Loucy (cell line): ENCODE results near the gene EP400.

Source experiments
- H2AFZ ChIP-seq: fragments of 200-600 bp; sonication (generic); 2 replicates; pipeline ENCODE4 v1.6.0; 2016; ENCODE audit warnings: antibody characterized with exemption, mild to moderate bottlenecking, low read length, moderate library complexity
- H3F3A ChIP-seq: fragments of 200-600 bp; 2 replicates; pipeline ENCODE4 v1.6.0; 2016; ENCODE audit warnings: antibody characterized with exemption, low read depth, mild to moderate bottlenecking
- H3K27me3 ChIP-seq: fragments of 200-600 bp; sonication (generic); 2 replicates; pipeline ENCODE4 v1.6.1; 2014; ENCODE audit warnings: low read length, mild to moderate bottlenecking; ENCODE audit not compliant: insufficient read depth, poor library complexity, severe bottlenecking
- H3K36me3 ChIP-seq: fragments of 200-600 bp; sonication (generic); 2 replicates; pipeline ENCODE4 v1.6.1; 2016; ENCODE audit warnings: low read length; ENCODE audit not compliant: insufficient read depth
- H3K4me1 ChIP-seq: fragments of 200-600 bp; sonication (generic); 2 replicates; pipeline ENCODE4 v1.5.1; 2014; ENCODE audit warnings: low read length, mild to moderate bottlenecking; ENCODE audit not compliant: insufficient read depth, poor library complexity, severe bottlenecking
- H3K4me2 ChIP-seq: fragments of 200-600 bp; sonication (generic); 2 replicates; pipeline ENCODE4 v1.6.0; 2014; ENCODE audit warnings: antibody characterized with exemption, low read length, low read depth, mild to moderate bottlenecking; ENCODE audit not compliant: poor library complexity, severe bottlenecking
- H3K4me3 ChIP-seq: fragments of 200-600 bp; sonication (generic); 2 replicates; pipeline ENCODE4 v1.5.1; 2014; ENCODE audit warnings: low read length, mild to moderate bottlenecking, mixed read lengths; ENCODE audit not compliant: poor library complexity, severe bottlenecking
- H3K79me2 ChIP-seq: fragments of 200-600 bp; sonication (generic); 2 replicates; pipeline ENCODE4 v1.6.1; 2014; ENCODE audit warnings: low read length; ENCODE audit not compliant: insufficient read depth
- H3K9ac ChIP-seq: fragments of 200-600 bp; sonication (generic); 2 replicates; pipeline ENCODE4 v1.6.0; 2014; ENCODE audit warnings: mild to moderate bottlenecking, low read depth, low read length, moderate library complexity; ENCODE audit not compliant: poor library complexity, severe bottlenecking
- H3K9me2 ChIP-seq: fragments of 200-600 bp; sonication (generic); replicated peaks from 2 replicates; pipeline ENCODE4 v1.6.1; 2016; ENCODE audit warnings: low read depth, low read length, mixed read lengths
- H3K9me3 ChIP-seq: fragments of 200-600 bp; sonication (generic); 2 replicates; pipeline ENCODE4 v1.6.1; 2014; ENCODE audit warnings: mild to moderate bottlenecking, antibody characterized with exemption, low read length, low read depth; ENCODE audit not compliant: insufficient read depth
- H4K20me1 ChIP-seq: fragments of 200-600 bp; sonication (generic); 2 replicates; pipeline ENCODE4 v1.6.0; 2014; ENCODE audit warnings: antibody characterized with exemption, low read length, mild to moderate bottlenecking; ENCODE audit not compliant: insufficient read depth, poor library complexity, severe bottlenecking
- CTCF ChIP-seq: fragments of 200-600 bp; sonication (generic); conservative IDR thresholded peaks from 2 replicates; pipeline ENCODE4 v1.5.1; 2014; ENCODE audit warnings: mild to moderate bottlenecking, antibody characterized with exemption, low read length
- EZH2phosphoT487 ChIP-seq: fragments of 200-600 bp; IDR thresholded peaks from 2 replicates; pipeline ENCODE4 v1.6.1; 2018; ENCODE audit warnings: antibody characterized with exemption, mild to moderate bottlenecking, moderate library complexity, borderline replicate concordance

Gene EP400

GRCh38 chr12:132004946-132005345, 55.2 kb downstream of the EP400 start:
- Histone ChIP-seq H4K20me1 (no peaks in the 10 kb centered on the region), H3F3A (no peaks in the 10 kb centered on the region), H3K4me3 (no peak overlapping the region), H3K9me3 (no peaks in the 10 kb centered on the region), H3K9me2 (no peaks in the 10 kb centered on the region), H2AFZ (no peak overlapping the region), H3K27me3 (no peaks in the 10 kb centered on the region), H3K4me1 (no peaks in the 10 kb centered on the region), H3K36me3 (peaks cover 62% of the 10 kb centered on the region), H3K4me2 (no peak overlapping the region), H3K9ac (no peak overlapping the region), H3K79me2 (0 out of 2 replicates have a peak, but pooled peaks cover 4% of the 10 kb centered on the region)
- no peak for TF ChIP-seq EZH2phosphoT487

GRCh38 chr12:132006056-132006680, 56.4 kb downstream of the EP400 start:
- Histone ChIP-seq H3K36me3 (peaks cover 61% of the 10 kb centered on the region), H3K4me3 (no peak overlapping the region), H3K4me2 (no peak overlapping the region), H4K20me1 (no peaks in the 10 kb centered on the region), H2AFZ (no peak overlapping the region), H3K79me2 (0 out of 2 replicates have a peak, but pooled peaks cover 4% of the 10 kb centered on the region), H3F3A (no peaks in the 10 kb centered on the region), H3K9me3 (no peaks in the 10 kb centered on the region), H3K9ac (no peak overlapping the region), H3K4me1 (no peaks in the 10 kb centered on the region), H3K9me2 (no peaks in the 10 kb centered on the region), H3K27me3 (no peaks in the 10 kb centered on the region)
- no peak for TF ChIP-seq EZH2phosphoT487
- TF ChIP-seq CTCF = no peak

- H3K9me2 ChIP-seq = no peaks in the 10 kb centered on the region
- no peaks in the 10 kb centered on the region for H4K20me1 ChIP-seq
- peaks cover 70% of the 10 kb centered on the region for H3K36me3 ChIP-seq
- no peaks in the 10 kb centered on the region for H3K9me3 ChIP-seq
- H3K9ac ChIP-seq = no peak overlapping the region
- H3F3A ChIP-seq = no peaks in the 10 kb centered on the region
- no peaks in the 10 kb centered on the region for H3K27me3 ChIP-seq
- H3K4me3 ChIP-seq = no peak overlapping the region
- H3K4me1 ChIP-seq = no peaks in the 10 kb centered on the region
- 0 out of 2 replicates have a peak, but pooled peaks cover 4% of the 10 kb centered on the region for H3K79me2 ChIP-seq
- no peak for TF ChIP-seq CTCF
- no peak for TF ChIP-seq EZH2phosphoT487
- no peak overlapping the region for H2AFZ ChIP-seq
- H3K4me2 ChIP-seq = no peak overlapping the region
Observed at GRCh38 chr12:132007041-132007440, 57.3 kb downstream of the EP400 start.

GRCh38 chr12:132009336-132009859, 59.7 kb downstream of the EP400 start:
- no peak overlapping the region for H2AFZ ChIP-seq
- H4K20me1 ChIP-seq = no peaks in the 10 kb centered on the region
- no peaks in the 10 kb centered on the region for H3K4me1 ChIP-seq
- TF ChIP-seq CTCF (no peak), EZH2phosphoT487 (no peak)
- no peak overlapping the region for H3K4me3 ChIP-seq
- H3K9me3 ChIP-seq = no peaks in the 10 kb centered on the region
- no peaks in the 10 kb centered on the region for H3K9me2 ChIP-seq
- no peak overlapping the region for H3K4me2 ChIP-seq
- H3F3A ChIP-seq = no peaks in the 10 kb centered on the region
- peaks cover 83% of the 10 kb centered on the region for H3K36me3 ChIP-seq
- H3K79me2 ChIP-seq = no peaks in the 10 kb centered on the region
- H3K27me3 ChIP-seq = no peaks in the 10 kb centered on the region
- no peak overlapping the region for H3K9ac ChIP-seq
